Measurements from ENCODE around the gene COMMD1.
A peak's percentile ranks its signal among the peaks of the same experiment; 100 is the strongest.

Gene COMMD1

GRCh38 chr2:61959381-61960293 is 54.2 kb downstream of the COMMD1 start:
- in situ Hi-C loops (cut with MboI; ENCODE audit: low pct_unique_long_range_greater_than_20kb, low sequenced_read_pairs) = no loop called here
- peak; percentile 74 for DNase-seq

- in situ Hi-C loops (cut with MboI; ENCODE audit: low pct_unique_long_range_greater_than_20kb, low sequenced_read_pairs) = no loop called here
- no peak for DNase-seq
Measured at GRCh38 chr2:61961231-61961901, 55.9 kb downstream of the COMMD1 start.

GRCh38 chr2:61962095-61962984 is 56.9 kb downstream of the COMMD1 start:
- DNase-seq = no peak
- in situ Hi-C loops (cut with MboI; ENCODE audit: low pct_unique_long_range_greater_than_20kb, low sequenced_read_pairs) = no loop called here

GRCh38 chr2:61966087-61966727 is 60.7 kb downstream of the COMMD1 start:
- in situ Hi-C loops (cut with MboI; ENCODE audit: low pct_unique_long_range_greater_than_20kb, low sequenced_read_pairs) = no loop called here
- no peak for DNase-seq

DNA sequence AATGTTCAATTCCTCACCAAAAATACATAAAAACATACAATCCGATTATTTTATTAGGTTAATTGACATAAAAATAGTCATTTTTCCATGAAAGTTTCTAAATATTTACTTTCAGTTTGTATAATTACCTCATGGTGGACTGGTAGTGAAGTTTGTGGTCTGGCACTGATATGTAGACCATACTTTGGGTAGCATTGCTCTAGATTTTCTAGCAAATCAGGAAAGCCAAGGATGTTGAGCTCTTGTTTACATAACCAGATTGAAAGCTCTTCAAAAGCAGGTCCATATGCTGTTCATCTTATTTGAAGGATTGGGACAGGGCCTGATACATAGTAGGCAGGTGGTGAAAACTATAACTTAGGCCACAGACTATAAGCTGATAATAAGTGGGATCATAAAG is 61.8 kb downstream of the COMMD1 start:
- in situ Hi-C loops (cut with MboI; ENCODE audit: low pct_unique_long_range_greater_than_20kb, low sequenced_read_pairs) = no loop called here
- no peak for DNase-seq

DNA sequence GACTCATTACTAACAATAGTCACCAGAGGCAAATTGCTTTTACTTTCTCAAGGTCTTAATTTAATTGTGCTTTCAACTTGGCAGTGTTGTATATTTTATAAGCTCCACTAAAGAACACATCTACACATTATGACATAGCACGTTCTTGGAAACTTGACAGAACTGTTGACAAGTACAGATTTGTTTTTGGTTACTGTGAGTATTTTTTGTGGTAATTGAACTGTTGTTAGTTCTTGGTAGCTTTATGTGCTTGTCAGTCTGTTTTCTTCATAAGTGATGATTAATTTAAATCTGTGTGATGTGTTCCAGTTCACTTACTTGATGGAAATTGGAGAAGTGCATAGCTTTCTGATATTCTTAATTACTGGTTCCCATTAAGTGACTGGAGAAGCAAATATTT is 63.9 kb downstream of the COMMD1 start:
- in situ Hi-C loops (cut with MboI; ENCODE audit: low pct_unique_long_range_greater_than_20kb, low sequenced_read_pairs) = no loop called here
- no peak for DNase-seq

GRCh38 chr2:61970807-61971556 is 65.5 kb downstream of the COMMD1 start:
- no peak for DNase-seq
- in situ Hi-C loops (cut with MboI; ENCODE audit: low pct_unique_long_range_greater_than_20kb, low sequenced_read_pairs) = no loop called here

- peak; percentile 88 for DNase-seq
- in situ Hi-C loops (cut with MboI; ENCODE audit: low pct_unique_long_range_greater_than_20kb, low sequenced_read_pairs) = loop anchor here (25.0 kb wide), 1 partner anchor 434 kb away; no protein-coding TSS in a partner anchor
Measured at GRCh38 chr2:61978522-61978921, 73.0 kb downstream of the COMMD1 start.

DNA sequence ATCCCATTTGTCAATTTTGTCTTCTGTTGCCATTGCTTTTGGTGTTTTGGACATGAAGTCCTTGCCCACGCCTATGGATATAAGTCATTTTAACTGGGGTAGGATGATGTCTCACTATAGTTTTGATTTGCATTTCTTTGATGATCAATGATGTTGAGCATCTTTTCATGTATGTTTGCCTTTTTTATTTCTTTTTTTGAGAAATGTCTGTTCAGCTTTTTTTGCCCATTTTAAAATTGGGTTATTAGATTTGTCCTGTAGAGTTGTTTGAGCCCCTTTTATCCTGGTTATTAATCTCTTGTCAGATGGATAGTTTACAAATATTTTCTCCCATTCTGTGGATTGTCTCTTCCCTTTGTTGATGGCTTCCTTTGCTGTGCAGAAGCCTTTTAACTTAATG is 75.3 kb downstream of the COMMD1 start:
- no peak for DNase-seq
- in situ Hi-C loops (cut with MboI; ENCODE audit: low pct_unique_long_range_greater_than_20kb, low sequenced_read_pairs) = loop anchor here (25.0 kb wide), 1 partner anchor 432 kb away; no protein-coding TSS in a partner anchor

GRCh38 chr2:61984682-61985081 is 79.2 kb downstream of the COMMD1 start:
- DNase-seq = no peak
- in situ Hi-C loops (cut with MboI; ENCODE audit: low pct_unique_long_range_greater_than_20kb, low sequenced_read_pairs) = loop anchor here (25.0 kb wide), 1 partner anchor 428 kb away; no protein-coding TSS in a partner anchor

- no peak for DNase-seq
- in situ Hi-C loops (cut with MboI; ENCODE audit: low pct_unique_long_range_greater_than_20kb, low sequenced_read_pairs) = loop anchor here (25.0 kb wide), 1 partner anchor 424 kb away; no protein-coding TSS in a partner anchor
Measured at GRCh38 chr2:61988462-61989366, 83.2 kb downstream of the COMMD1 start.

DNA sequence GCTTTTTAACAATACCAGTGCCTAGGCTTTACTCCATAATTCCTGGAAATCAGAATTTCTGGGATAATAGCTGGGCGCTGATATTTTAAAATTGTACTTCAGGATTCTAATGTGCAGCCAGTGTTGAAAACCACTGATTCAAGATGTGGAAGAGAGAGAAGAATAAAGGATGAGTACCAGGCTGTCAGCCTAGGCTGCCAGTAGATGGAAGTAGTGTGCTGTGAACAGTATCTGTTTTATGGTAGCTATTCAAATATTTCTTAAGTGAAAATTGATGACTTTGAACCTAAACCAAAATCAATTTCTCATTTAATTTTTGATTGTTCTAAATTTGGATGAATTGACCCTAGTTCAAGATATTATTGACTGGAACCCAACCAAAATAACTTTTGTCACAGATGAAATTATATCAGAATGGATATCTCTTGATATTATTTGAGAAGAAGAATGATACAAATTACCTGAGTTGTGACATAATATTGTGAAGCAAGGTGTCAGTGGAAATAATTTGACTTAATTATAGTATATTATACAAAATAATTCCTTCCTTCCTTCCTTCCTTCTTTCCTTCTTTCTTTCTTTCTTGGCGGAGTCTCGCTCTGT is 88.0 kb downstream of the COMMD1 start:
- DNase-seq = peak; percentile 84
- in situ Hi-C loops (cut with MboI; ENCODE audit: low pct_unique_long_range_greater_than_20kb, low sequenced_read_pairs) = loop anchor here (25.0 kb wide), 1 partner anchor 419 kb away; no protein-coding TSS in a partner anchor

DNA sequence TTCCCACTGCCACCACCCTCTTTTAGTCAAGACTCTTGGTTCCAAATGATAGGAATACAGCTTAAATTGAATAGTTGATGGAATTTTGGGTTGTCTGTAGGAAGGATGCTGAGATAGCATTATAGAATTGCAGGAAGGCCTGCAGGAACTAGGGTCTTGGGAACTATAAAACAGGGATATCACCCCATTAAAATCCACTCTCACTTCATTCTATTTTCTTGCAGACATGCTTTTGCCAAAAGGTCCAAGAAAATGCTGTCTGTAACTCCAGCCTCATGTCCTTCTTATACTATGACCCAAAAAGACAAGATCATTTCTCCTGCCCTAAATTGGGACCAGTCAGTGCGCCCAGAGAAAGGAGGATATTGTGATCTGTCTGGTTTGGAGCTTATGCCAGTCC is 89.1 kb downstream of the COMMD1 start:
- no peak for DNase-seq
- in situ Hi-C loops (cut with MboI; ENCODE audit: low pct_unique_long_range_greater_than_20kb, low sequenced_read_pairs) = loop anchor here (25.0 kb wide), 1 partner anchor 418 kb away; no protein-coding TSS in a partner anchor

- DNase-seq = peak; percentile 32
- in situ Hi-C loops (cut with MboI; ENCODE audit: low pct_unique_long_range_greater_than_20kb, low sequenced_read_pairs) = loop anchor here (25.0 kb wide), 1 partner anchor 417 kb away; no protein-coding TSS in a partner anchor
Measured at GRCh38 chr2:61995065-61995464, 89.6 kb downstream of the COMMD1 start.

GRCh38 chr2:61995515-61995914 is 90.0 kb downstream of the COMMD1 start:
- DNase-seq = no peak
- in situ Hi-C loops (cut with MboI; ENCODE audit: low pct_unique_long_range_greater_than_20kb, low sequenced_read_pairs) = loop anchor here (25.0 kb wide), 1 partner anchor 417 kb away; no protein-coding TSS in a partner anchor

DNA sequence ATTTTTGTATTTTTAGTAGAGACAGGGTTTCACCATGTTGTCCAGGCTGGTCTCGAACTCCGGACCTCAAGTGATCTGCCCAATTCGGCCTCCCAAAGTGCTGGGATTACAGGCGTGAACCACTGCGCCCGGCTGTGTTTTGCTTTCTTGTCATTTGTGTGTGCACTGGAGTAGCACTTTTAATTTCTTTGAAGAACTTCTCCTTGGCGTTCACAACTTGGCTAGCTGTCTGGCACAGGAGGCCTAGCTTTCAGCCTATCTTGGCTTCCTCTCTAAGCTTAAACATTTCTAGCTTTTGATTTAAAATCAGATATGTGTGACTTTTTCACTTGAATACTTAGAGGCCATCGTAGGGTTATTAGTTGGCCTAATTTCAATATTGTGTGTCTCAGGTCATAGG is 93.0 kb downstream of the COMMD1 start:
- in situ Hi-C loops (cut with MboI; ENCODE audit: low pct_unique_long_range_greater_than_20kb, low sequenced_read_pairs) = loop anchor here (25.0 kb wide), 1 partner anchor 414 kb away; no protein-coding TSS in a partner anchor
- no peak for DNase-seq

Measured in KBM-7 (cell line).